ENCODE data around the gene MTPN.

DNA sequence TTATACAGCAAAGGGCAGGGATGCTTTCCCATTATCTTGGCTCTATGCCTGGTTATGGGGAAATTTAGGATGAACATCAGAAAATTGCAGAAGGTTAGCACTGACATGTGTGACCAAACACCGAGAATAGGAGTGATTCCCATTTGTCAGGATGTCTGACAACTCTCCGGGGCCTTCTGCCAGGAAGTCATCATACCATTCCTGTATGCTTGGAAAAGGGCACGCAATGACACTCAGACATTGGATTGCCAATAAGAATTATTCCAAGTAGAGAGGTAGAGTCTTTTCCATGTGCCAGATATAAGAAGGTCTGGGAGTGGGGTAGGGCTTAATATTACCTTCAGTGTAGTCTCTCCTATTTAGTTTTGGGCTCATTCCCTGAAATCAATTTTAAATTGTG is 82.3 kb downstream of the MTPN start:
- TF ChIP-seq SUZ12 (IDR thresholded peaks at IDR 0.05) (no peak), SP1 (IDR thresholded peaks at IDR 0.05) (no peak), HDGF (IDR thresholded peaks at IDR 0.05; ENCODE audit: borderline replicate concordance) (no peak), ELF4 (IDR thresholded peaks at IDR 0.05) (no peak), ZNF384 (IDR thresholded peaks at IDR 0.05) (no peak), FOXM1 (IDR thresholded peaks at IDR 0.05; ENCODE audit: borderline replicate concordance) (no peak), FOXA1 (IDR thresholded peaks at IDR 0.05) (no peak), BHLHE40 (IDR thresholded peaks at IDR 0.05; ENCODE audit: borderline replicate concordance) (no peak), FOXK2 (IDR thresholded peaks at IDR 0.05) (no peak), TARDBP (IDR thresholded peaks at IDR 0.05) (no peak)
- TF ChIP-seq, protein P1, sequence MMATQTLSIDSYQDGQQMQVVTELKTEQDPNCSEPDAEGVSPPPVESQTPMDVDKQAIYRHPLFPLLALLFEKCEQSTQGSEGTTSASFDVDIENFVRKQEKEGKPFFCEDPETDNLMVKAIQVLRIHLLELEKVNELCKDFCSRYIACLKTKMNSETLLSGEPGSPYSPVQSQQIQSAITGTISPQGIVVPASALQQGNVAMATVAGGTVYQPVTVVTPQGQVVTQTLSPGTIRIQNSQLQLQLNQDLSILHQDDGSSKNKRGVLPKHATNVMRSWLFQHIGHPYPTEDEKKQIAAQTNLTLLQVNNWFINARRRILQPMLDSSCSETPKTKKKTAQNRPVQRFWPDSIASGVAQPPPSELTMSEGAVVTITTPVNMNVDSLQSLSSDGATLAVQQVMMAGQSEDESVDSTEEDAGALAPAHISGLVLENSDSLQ (IDR thresholded peaks at IDR 0.05), result no peak
